ENCODE measurements around the gene CCDC89.

- TF ChIP-seq CTCF (IDR thresholded peaks at IDR 0.05) (no peak), POLR2A (IDR thresholded peaks at IDR 0.05) (no peak)
These were observed 23.9 kb downstream of the CCDC89 start for GRCh38 chr11:85661972-85662664.

All from ovary (tissue), 3 donors.